ENCODE results near the gene BEND6. TPM values are rescaled to one million over a fixed set of nuclear protein-coding genes. Genes with fewer than 3 reads are reported as not detected.
"Not testable (repeated sequence)": the region's sequence is repeated elsewhere in the genome, so short reads cannot be mapped to it uniquely, and the experiment has no call there.

The BEND6 gene
- total RNA-seq, 1 experiment from 2014 or later, result 2.1 TPM

DNA sequence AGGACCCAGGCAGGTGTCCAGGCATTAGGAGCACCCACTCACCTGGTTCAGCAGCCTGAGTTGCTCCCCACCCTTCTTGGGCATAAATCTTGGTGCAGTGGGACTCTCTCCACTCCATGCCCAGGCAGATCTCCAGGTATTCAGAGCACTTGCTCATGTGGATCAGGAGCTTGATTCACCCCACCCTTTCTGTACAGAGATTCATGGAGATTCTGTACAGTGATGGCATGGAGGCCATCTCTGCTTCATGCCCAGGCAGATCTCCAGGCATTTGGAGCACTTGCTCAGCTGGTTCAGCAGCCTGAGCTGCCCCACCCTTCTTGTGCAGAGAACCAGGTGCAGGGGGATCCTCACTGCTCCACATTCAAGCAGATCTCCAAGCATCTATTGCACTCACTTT lies 44.1 kb downstream of the BEND6 start:
- POLR2A ChIA-PET, result no interaction called here
- Mint-ChIP-seq H3K27me3 (ENCODE audit: insufficient read depth, unreplicated experiment) (no peaks in the 10 kb centered on the region), H3K9me3 (ENCODE audit: unreplicated experiment) (peaks cover 6% of the 10 kb centered on the region), H3K4me3 (ENCODE audit: unreplicated experiment) (no peak overlapping the region), H3K27ac (ENCODE audit: low read depth, unreplicated experiment) (no peak overlapping the region), H3K36me3 (ENCODE audit: insufficient read depth, unreplicated experiment) (no peaks in the 10 kb centered on the region), H3K4me1 (ENCODE audit: insufficient read depth, unreplicated experiment) (no peaks in the 10 kb centered on the region)
- no peak for DNase-seq (ENCODE audit: unreplicated experiment)
- CTCF ChIA-PET, result interaction anchor here (0.6 to 0.7 kb wide), 2 partner anchors 90 to 137 kb away, joined by 3 read pairs; no protein-coding TSS in a partner anchor
- intact Hi-C loops (cut with micrococcal nuclease), result no loop called here
- no TSS peak for BruUV-seq (replicated peaks)
- TF ChIP-seq, protein P1, sequence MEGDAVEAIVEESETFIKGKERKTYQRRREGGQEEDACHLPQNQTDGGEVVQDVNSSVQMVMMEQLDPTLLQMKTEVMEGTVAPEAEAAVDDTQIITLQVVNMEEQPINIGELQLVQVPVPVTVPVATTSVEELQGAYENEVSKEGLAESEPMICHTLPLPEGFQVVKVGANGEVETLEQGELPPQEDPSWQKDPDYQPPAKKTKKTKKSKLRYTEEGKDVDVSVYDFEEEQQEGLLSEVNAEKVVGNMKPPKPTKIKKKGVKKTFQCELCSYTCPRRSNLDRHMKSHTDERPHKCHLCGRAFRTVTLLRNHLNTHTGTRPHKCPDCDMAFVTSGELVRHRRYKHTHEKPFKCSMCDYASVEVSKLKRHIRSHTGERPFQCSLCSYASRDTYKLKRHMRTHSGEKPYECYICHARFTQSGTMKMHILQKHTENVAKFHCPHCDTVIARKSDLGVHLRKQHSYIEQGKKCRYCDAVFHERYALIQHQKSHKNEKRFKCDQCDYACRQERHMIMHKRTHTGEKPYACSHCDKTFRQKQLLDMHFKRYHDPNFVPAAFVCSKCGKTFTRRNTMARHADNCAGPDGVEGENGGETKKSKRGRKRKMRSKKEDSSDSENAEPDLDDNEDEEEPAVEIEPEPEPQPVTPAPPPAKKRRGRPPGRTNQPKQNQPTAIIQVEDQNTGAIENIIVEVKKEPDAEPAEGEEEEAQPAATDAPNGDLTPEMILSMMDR (IDR thresholded peaks at IDR 0.05; ENCODE audit: unreplicated experiment), result no peak

DNA sequence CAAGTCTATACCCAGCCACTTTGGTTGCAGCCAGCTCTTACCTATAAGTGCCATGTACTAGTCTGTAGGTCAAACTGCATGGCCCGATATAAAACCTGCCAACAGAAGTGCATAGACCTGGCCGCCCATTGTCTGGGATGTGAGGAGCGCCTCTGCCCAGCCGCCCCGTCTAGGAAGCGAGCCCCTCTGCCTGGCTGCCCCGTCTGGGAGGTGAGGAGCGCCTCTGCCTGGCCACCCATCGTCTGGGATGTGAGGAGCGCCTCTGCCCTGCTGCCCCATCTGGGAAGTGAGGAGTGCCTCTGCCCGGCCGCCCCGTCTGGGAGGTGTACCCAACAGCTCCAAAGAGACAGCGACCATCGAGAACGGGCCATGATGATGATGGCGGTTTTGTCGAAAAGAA lies 44.8 kb downstream of the BEND6 start:
- H3K27ac Mint-ChIP-seq (ENCODE audit: low read depth, unreplicated experiment); DNase-seq (ENCODE audit: unreplicated experiment); H3K4me3 Mint-ChIP-seq (ENCODE audit: unreplicated experiment); intact Hi-C loops (cut with micrococcal nuclease); H3K36me3 Mint-ChIP-seq (ENCODE audit: insufficient read depth, unreplicated experiment); H3K27me3 Mint-ChIP-seq (ENCODE audit: insufficient read depth, unreplicated experiment); POLR2A ChIA-PET; H3K4me1 Mint-ChIP-seq (ENCODE audit: insufficient read depth, unreplicated experiment); BruUV-seq (replicated peaks); H3K9me3 Mint-ChIP-seq (ENCODE audit: unreplicated experiment): not testable (repeated sequence)
- CTCF ChIA-PET, result interaction anchor here (0.7 kb wide), 1 partner anchor 90 kb away, joined by 3 read pairs; no protein-coding TSS in a partner anchor

DNA sequence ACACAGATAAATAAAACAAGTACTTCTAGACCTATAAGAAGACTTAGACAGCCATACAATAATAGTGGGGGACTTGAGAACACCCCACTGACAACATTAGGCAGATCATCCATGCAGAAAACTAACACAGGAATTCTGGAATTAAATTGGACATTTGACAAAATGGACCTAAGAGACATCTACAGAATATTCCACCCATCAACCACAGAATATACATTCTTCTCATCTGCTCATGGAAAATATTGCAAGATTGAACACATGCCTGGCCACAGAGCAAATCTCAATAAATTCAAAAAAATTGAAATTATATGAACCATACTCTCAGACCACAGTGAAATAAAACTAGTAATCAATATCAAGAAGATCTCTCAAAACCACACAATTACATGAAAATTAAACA lies 47.3 kb downstream of the BEND6 start:
- CTCF ChIA-PET, result interaction anchor here (0.7 kb wide), 1 partner anchor 100 kb away, joined by 4 read pairs; no protein-coding TSS in a partner anchor
- no peak overlapping the region for H3K27ac Mint-ChIP-seq (ENCODE audit: low read depth, unreplicated experiment)
- H3K4me1 Mint-ChIP-seq (ENCODE audit: insufficient read depth, unreplicated experiment), result no peaks in the 10 kb centered on the region

DNA sequence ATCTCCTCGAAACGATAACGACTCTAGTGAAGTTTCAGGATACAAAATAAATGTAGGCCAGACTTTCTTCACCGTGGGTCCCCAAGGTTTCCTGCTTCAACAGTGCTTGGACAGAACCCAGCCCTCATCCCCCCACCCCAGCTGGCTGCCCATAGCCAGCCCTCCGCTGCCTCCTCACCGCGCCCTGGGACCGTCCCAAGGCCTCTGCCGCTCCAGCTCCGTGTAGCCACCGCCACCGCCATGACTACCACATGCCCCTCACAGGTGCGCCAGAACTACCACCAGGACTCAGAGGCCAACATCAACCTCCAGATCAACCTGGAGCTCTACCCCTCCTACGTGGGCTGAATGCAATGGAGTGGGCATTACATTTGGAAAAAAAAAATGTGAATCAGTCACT lies 49.4 kb downstream of the BEND6 start:
- no TSS peak for BruUV-seq (replicated peaks)
- DNase-seq (ENCODE audit: unreplicated experiment), result no peak
- POLR2A ChIA-PET, result interaction anchor here (2.2 kb wide), 1 partner anchor 9 kb away, joined by 8 read pairs; no protein-coding TSS in a partner anchor
- Mint-ChIP-seq H3K27ac (ENCODE audit: low read depth, unreplicated experiment) (no peak overlapping the region), H3K4me1 (ENCODE audit: insufficient read depth, unreplicated experiment) (no peaks in the 10 kb centered on the region), H3K9me3 (ENCODE audit: unreplicated experiment) (no peaks in the 10 kb centered on the region), H3K36me3 (ENCODE audit: insufficient read depth, unreplicated experiment) (no peaks in the 10 kb centered on the region), H3K4me3 (ENCODE audit: unreplicated experiment) (no peak overlapping the region), H3K27me3 (ENCODE audit: insufficient read depth, unreplicated experiment) (no peaks in the 10 kb centered on the region)
- CTCF ChIA-PET, result interaction anchor here (0.7 to 1.2 kb wide), 5 partner anchors 9 to 316 kb away, joined by 3 to 4 read pairs (median 4); no protein-coding TSS in a partner anchor
- intact Hi-C loops (cut with micrococcal nuclease), result no loop called here
- TF ChIP-seq, protein P1 (IDR thresholded peaks at IDR 0.05; ENCODE audit: unreplicated experiment), result no peak

More for the DNA sequence above, 47.3 kb downstream of the BEND6 start:
- no TSS peak for BruUV-seq (replicated peaks)
- POLR2A ChIA-PET, result no interaction called here
- intact Hi-C loops (cut with micrococcal nuclease), result no loop called here
- no peak for DNase-seq (ENCODE audit: unreplicated experiment)
- Mint-ChIP-seq H3K36me3 (ENCODE audit: insufficient read depth, unreplicated experiment) (no peaks in the 10 kb centered on the region), H3K4me3 (ENCODE audit: unreplicated experiment) (no peak overlapping the region), H3K9me3 (ENCODE audit: unreplicated experiment) (peaks cover 6% of the 10 kb centered on the region), H3K27me3 (ENCODE audit: insufficient read depth, unreplicated experiment) (no peaks in the 10 kb centered on the region)
- TF ChIP-seq, protein P1 (IDR thresholded peaks at IDR 0.05; ENCODE audit: unreplicated experiment), result no peak
